Omental fat pad (tissue), 4 donors: ENCODE results near the gene STOML1. TPM values are rescaled to one million over a fixed set of nuclear protein-coding genes. Genes with fewer than 3 reads are reported as not detected.

Experiments used
- ATAC-seq: fragments of 150-250 bp; one replicate; pipeline ENCODE4 v1.9.1; 2016; ENCODE audit warnings: mild to moderate bottlenecking, moderate library complexity; ENCODE audit not compliant: low FRiP score
- DNase-seq: peaks from one replicate; pipeline ENCODE4 v3.0.0-alpha.2; 2019; ENCODE audit warnings: low spot score
- total RNA-seq, 4 donors: library from RNA; depleted of rRNA; stranded (reverse); fragments of >200 nt; gene quantifications; one replicate each; pipeline ENCODE4 v1.1.0, GENCODE V29; 2016
- TF ChIP-seq, protein P1 (sequence below), 3 donors: fragments of 450-650 bp; IDR thresholded peaks; one replicate each; pipeline ENCODE4 v1.5.1; 2016 to 2017; ENCODE audit warnings: antibody characterized with exemption in 3 of 3, mild to moderate bottlenecking in 3 of 3, moderate library complexity in 2 of 3

STOML1 gene
- total RNA-seq, 4 donors from 2014 or later: 9.8 to 24.0 (median 15.9) TPM

DNA sequence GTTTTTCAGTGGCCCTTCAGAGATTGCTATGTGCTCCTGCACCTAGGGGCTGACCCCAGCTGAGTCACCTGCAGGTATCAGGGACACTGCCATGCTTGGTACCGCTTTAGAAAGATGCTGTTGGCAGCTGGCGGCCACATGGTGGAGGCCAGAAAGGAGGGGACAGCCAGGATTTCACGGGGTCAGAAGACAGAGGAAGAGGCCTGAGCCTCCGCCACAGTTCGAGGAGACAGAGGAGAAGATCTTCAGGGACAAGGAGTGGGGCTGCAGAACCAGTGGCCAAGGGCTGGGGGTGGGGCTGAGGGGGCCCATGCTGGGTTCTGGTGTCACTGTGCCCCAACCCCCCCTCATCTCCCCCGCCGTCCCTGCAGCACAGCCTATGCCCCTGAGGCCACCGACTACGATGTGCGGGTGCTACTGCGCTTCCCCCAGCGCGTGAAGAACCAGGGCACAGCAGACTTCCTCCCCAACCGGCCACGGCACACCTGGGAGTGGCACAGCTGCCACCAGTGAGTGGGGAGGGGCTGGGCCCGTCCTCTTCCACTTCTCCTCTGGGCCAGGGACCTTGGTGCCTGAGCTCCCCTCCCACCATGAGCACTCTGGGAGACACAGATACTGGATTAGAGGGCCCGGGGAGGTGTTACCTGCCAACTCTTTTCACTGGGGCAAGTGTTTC lies 45.9 kb downstream of the STOML1 start:
- TF ChIP-seq, protein P1, sequence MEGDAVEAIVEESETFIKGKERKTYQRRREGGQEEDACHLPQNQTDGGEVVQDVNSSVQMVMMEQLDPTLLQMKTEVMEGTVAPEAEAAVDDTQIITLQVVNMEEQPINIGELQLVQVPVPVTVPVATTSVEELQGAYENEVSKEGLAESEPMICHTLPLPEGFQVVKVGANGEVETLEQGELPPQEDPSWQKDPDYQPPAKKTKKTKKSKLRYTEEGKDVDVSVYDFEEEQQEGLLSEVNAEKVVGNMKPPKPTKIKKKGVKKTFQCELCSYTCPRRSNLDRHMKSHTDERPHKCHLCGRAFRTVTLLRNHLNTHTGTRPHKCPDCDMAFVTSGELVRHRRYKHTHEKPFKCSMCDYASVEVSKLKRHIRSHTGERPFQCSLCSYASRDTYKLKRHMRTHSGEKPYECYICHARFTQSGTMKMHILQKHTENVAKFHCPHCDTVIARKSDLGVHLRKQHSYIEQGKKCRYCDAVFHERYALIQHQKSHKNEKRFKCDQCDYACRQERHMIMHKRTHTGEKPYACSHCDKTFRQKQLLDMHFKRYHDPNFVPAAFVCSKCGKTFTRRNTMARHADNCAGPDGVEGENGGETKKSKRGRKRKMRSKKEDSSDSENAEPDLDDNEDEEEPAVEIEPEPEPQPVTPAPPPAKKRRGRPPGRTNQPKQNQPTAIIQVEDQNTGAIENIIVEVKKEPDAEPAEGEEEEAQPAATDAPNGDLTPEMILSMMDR (IDR thresholded peaks at IDR 0.05): no peak
- DNase-seq (no peak), ATAC-seq (no peak)

DNA sequence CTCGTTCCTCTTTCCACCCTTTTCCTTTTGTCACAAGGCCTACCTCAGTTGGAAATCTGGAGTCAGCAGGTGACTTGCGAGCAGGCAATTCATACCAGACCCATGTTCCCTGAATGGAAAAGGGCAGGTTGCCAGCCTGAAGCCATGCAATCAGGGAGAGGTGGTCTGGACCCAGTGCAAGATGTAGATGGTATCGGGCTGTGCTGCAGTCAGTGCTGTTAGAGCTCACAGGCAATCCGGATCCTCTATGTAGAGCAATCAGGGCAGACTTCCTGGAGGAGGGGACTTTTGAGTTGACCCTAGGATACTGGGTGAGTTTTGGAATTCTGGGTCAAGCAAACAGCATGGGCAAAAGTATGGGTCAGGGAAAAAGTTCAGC lies 47.0 kb downstream of the STOML1 start:
- no peak for DNase-seq

DNA sequence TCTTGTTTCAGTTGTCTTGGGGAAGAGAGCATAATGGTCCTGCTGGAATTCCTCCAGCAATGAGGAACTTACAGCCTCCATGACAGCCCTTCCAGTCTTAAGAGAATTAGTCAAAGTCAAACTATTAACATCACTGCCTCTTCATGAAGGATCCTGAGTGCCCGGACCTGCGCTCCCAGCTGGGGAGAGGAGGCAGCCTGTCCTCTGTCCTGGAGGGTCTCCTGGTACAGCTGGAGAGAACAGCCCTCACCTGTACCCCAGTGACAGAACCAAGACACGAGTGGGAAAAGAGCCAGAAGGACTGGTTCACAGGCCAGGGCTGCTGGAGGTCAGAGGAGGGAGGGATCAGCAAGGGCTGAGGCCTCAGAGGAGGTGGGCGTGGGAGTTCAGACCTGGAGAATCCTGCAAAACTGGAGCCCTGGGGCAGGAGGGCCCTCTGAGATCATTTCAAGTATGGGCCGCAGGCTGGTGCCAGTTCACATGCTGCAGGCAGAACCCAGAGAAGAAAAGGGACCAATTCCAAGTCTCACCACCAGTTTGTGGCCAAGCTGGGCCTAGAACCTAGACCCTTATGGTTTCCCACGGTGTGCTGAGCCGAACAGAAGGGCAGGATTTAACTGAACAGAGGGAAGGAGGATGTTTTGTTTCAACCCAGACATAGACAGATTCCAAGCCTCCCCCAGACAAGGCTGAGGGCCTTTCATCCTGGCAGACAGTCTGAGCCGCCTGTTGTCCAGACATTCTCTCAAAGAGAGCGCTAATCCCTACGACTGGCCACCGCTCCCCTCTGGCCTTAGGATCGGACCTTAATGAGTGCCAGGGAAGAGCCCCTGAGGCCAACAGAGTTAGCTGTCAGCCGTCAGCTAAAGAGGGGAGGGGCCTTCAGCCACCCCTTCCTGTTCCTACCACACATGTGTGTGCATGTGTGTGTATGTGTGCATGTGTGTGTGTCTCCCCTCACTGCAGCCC lies 47.6 kb downstream of the STOML1 start:
- no peak for ATAC-seq
- no peak for DNase-seq
- TF ChIP-seq, protein P1 (IDR thresholded peaks at IDR 0.05): no peak

More for the DNA sequence above, 47.0 kb downstream of the STOML1 start:
- ATAC-seq: no peak
- TF ChIP-seq, protein P1 (IDR thresholded peaks at IDR 0.05): no peak

DNA sequence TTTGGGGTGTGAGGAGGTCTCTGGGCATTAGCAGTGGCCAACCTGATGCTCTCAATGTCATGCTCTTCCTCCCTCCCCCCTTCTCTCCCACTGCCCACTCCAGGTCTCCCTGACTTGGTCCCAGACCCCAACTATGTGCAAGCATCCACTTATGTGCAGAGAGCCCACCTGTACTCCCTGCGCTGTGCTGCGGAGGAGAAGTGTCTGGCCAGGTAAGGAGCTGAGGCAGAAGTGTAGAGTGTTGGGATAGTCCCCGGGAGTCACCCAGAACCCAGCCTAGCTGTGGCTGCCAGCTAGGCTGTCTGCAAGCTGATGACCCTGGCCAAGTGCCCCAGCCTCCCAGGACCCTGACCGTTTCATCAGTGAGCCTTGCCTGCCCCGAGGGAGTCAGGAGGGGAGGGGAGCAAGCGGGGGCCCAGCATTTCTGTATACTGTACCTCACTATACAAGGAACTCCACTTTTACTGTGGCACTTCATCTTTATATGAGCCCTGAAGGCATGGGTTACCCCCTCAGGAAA lies 49.3 kb downstream of the STOML1 start:
- TF ChIP-seq, protein P1 (IDR thresholded peaks at IDR 0.05): no peak
- no peak for ATAC-seq
- DNase-seq: no peak

DNA sequence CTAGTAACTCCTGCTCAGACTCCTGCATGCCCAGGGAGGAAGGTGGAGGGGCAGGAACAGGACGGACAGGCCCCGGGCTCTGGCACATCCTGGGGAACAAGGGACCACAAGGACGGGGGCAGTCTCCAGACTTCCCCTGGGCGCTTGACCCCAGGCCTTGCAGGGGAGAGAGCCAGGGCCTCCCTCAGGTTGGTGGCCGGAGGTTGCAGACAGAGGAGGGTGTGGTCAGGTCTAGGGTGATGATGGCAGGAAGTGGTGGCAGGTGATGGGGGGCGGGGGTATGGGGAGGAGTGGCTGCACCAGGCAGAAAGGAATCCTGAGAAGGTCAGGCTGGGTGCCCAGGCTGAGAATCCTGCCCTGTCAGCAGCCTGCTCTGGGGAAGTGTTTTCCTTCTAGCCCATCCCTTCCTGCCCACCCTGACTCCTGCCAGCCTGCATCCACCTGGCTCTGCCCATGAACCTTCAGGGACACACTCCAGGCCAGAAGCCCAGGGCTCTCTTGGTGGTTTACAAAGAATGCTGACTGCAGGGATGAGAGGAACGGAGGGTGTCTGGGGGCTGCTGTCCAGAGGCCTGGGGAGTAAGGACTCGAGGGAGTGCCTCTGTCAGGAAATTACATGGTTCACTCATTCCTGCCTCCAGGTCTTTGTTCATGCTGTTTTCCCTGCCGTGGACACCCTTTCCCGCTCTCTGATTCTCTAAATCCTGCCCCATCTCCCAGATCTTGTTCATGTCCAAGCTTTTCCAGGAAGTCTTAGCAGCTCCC lies 50.0 kb downstream of the STOML1 start:
- ATAC-seq (no peak), DNase-seq (no peak)
- TF ChIP-seq, protein P1 (IDR thresholded peaks at IDR 0.05): no peak

DNA sequence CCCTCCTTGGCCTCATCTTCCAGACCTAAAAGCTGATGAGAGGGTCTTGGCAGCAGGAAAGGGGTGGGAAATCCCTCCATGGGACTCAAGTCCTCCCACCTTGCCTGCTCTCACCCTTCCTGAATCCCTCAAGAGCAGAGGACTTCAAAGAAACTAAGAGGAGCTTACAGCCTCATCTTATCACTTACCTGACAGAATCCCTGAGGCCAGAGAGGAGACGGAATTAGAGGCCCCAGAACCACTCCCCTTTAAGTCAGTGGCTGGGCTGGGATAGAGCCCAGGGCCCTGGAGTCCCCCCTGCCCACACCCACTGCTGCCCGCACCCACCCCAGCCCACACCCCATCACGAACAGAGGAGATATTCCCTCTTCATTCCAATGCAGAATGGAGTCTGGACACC lies 50.6 kb downstream of the STOML1 start:
- TF ChIP-seq, protein P1 (IDR thresholded peaks at IDR 0.05): no peak
- DNase-seq: no peak
- ATAC-seq: no peak
